CD4-positive, alpha-beta T cell treated with Interleukin-17A for 1 hour (primary cell): ENCODE results near the gene PDE7B.

Experiments
- DNase-seq: peaks from one replicate; pipeline ENCODE4 v3.0.0-alpha.2; 2020

PDE7B gene

GRCh38 chr6:135851442-135852271 is at the start of gene PDE7B:
Gene PDE7B, plus strand, starts transcription at chr6:135851701.
- DNase-seq: peak; percentile 59

GRCh38 chr6:135801755-135802465 is 49.6 kb upstream of the PDE7B start:
- DNase-seq: no peak

GRCh38 chr6:135810486-135810885 is 41.0 kb upstream of the PDE7B start:
- DNase-seq: no peak

GRCh38 chr6:135811170-135811569 is 40.3 kb upstream of the PDE7B start:
- no peak for DNase-seq

- no peak for DNase-seq
These were observed 39.6 kb upstream of the PDE7B start for GRCh38 chr6:135811644-135812526.

- DNase-seq: no peak
These were observed 38.1 kb upstream of the PDE7B start for GRCh38 chr6:135813401-135813800.

- no peak for DNase-seq
These were observed 37.5 kb upstream of the PDE7B start for GRCh38 chr6:135814043-135814442.

GRCh38 chr6:135815216-135815615 is 36.3 kb upstream of the PDE7B start:
- no peak for DNase-seq

GRCh38 chr6:135817035-135817434 is 34.5 kb upstream of the PDE7B start:
- no peak for DNase-seq

- no peak for DNase-seq
These were observed 31.8 kb upstream of the PDE7B start for GRCh38 chr6:135819665-135820064.

- DNase-seq: no peak
These were observed 31.2 kb upstream of the PDE7B start for GRCh38 chr6:135820340-135820739.

- DNase-seq: no peak
These were observed 27.6 kb upstream of the PDE7B start for GRCh38 chr6:135823851-135824250.

- no peak for DNase-seq
These were observed 25.2 kb upstream of the PDE7B start for GRCh38 chr6:135826236-135826804.

- no peak for DNase-seq
These were observed 23.5 kb upstream of the PDE7B start for GRCh38 chr6:135828021-135828420.

GRCh38 chr6:135830452-135830881 is 21.0 kb upstream of the PDE7B start:
- DNase-seq: no peak

GRCh38 chr6:135831016-135831415 is 20.5 kb upstream of the PDE7B start:
- no peak for DNase-seq

- no peak for DNase-seq
These were observed 19.3 kb upstream of the PDE7B start for GRCh38 chr6:135832166-135832565.

GRCh38 chr6:135833771-135834170 is 17.7 kb upstream of the PDE7B start:
- DNase-seq: no peak

GRCh38 chr6:135837735-135838449 is 13.6 kb upstream of the PDE7B start:
- no peak for DNase-seq

- DNase-seq: no peak
These were observed 12.4 kb upstream of the PDE7B start for GRCh38 chr6:135839121-135839520.

GRCh38 chr6:135842618-135843392 is 8.7 kb upstream of the PDE7B start:
- no peak for DNase-seq
